GM19397 (cell line): Measurements from ENCODE around the gene CD300LG.
"Not testable (repeated sequence)": the region's sequence is repeated elsewhere in the genome, so short reads cannot be mapped to it uniquely, and the experiment has no call there.

Experiments used
- ATAC-seq: cut with Tn5 transposase; IDR thresholded peaks from one replicate; pipeline ENCODE4 v1.9.1; 2021; ENCODE audit warnings: mild to moderate bottlenecking, moderate library complexity; ENCODE audit not compliant: unreplicated experiment

CD300LG gene, protein sequence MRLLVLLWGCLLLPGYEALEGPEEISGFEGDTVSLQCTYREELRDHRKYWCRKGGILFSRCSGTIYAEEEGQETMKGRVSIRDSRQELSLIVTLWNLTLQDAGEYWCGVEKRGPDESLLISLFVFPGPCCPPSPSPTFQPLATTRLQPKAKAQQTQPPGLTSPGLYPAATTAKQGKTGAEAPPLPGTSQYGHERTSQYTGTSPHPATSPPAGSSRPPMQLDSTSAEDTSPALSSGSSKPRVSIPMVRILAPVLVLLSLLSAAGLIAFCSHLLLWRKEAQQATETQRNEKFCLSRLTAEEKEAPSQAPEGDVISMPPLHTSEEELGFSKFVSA

GRCh38 chr17:43846963-43847371, at the start of gene CD300LG:
Gene CD300LG, plus strand, starts transcription at chr17:43847176. Its CDS starts 41 bp downstream, at chr17:43847217.
- ATAC-seq, result no peak

GRCh38 chr17:43798024-43798423, 49.0 kb upstream of the CD300LG start:
- ATAC-seq, result not testable (repeated sequence)

GRCh38 chr17:43799047-43799446, 47.9 kb upstream of the CD300LG start:
- no peak for ATAC-seq

- no peak for ATAC-seq
Observed at GRCh38 chr17:43800736-43801135, 46.2 kb upstream of the CD300LG start.

DNA sequence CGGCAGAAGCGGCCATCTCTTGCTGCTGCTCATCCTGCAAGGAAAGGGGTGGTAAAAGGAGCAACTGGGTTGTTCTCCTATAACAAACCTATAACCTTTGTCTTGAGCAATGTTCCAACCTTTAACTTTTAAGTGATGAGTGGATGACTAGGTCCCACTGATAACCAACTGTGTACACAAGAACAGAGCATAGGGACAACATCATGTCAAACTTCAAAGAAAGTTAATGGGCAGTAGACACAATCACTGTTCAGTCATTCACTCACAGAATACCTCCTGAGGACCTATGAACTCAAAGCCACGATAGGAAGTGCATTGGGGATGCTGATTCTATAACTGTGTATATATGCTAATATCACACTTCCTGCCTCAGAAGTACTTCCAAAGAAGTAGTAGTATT, 45.1 kb upstream of the CD300LG start:
- ATAC-seq, result no peak

- no peak for ATAC-seq
Observed at GRCh38 chr17:43803758-43804157, 43.2 kb upstream of the CD300LG start.

DNA sequence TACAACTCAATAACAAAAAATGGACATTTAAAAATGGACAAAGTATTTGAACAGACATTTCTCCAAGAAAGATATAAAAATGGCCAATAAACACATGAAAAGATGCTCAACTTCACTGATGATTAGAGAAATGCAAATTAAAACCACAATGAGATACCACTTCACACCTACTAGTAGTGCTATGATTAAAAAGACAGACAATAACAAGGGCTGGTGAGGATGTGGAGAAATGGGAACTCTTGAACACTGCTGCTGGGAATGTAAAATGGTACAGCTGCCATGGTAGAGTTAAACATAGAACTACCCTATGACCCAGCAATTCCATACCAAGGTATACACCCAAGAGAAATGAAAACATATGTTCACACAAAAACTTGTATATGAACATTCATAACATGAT, 41.9 kb upstream of the CD300LG start:
- ATAC-seq, result no peak

- ATAC-seq, result no peak
Observed at GRCh38 chr17:43808076-43808475, 38.9 kb upstream of the CD300LG start.

DNA sequence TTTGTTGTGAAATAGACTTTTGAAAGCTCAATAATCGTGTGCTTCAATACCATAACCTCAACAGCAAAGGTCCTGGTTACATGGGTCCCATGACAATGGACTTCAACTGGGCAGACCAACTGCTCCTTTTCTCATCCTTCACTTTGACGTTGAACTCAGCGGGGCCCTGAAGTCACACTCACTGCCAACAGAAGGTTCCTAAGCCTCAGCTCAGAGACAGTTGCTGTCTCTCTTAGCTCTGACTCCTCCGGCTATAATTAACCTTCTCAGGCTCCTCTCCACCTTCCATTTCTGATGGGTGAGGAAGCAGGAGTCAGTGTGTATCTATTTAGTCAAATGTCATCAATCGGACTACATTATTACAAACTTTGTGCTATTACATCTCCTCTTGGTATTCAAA, 37.9 kb upstream of the CD300LG start:
- no peak for ATAC-seq

DNA sequence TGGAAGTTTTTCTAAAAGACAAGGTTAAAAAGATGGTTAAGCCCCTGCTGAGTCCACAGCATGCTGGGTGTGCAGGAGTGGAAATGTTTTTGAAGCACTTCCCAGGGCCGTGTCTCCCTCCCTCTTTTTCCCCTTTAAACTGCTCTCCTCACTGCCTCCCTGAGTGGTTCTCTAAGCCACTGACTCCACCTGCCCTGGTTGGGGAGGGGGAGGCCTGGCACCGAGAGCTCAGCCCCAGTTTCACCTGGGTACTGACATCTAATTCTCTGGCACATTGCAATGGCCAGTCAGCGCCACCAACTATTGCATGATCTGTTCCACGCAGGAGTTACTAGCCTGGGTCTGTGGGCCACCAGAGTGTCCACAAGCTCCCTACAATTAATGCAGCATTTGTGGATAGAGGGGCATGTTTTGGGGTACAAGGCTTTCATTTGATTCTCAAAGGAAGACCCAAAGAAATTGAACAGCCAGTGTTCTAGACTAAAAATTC, 36.7 kb upstream of the CD300LG start:
- ATAC-seq, result no peak

DNA sequence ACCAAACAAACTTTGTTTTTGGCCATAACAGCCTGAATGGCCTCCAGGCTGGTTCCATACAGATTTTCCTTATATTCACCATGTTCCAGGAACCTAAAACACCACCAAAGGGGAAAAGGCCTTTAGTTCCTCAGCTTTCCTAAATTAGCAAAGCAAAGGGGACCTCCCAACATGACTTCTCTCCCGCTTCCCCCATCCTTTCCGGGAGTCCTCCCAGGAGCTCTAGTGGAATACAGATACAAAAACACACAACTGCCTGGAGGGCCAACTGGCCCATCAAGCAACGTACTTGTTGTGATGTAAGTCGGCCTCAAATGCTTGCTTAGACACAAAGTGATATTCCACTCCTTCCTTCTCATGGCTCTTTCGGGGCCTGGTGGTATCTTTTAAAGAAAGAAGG, 36.2 kb upstream of the CD300LG start:
- no peak for ATAC-seq

DNA sequence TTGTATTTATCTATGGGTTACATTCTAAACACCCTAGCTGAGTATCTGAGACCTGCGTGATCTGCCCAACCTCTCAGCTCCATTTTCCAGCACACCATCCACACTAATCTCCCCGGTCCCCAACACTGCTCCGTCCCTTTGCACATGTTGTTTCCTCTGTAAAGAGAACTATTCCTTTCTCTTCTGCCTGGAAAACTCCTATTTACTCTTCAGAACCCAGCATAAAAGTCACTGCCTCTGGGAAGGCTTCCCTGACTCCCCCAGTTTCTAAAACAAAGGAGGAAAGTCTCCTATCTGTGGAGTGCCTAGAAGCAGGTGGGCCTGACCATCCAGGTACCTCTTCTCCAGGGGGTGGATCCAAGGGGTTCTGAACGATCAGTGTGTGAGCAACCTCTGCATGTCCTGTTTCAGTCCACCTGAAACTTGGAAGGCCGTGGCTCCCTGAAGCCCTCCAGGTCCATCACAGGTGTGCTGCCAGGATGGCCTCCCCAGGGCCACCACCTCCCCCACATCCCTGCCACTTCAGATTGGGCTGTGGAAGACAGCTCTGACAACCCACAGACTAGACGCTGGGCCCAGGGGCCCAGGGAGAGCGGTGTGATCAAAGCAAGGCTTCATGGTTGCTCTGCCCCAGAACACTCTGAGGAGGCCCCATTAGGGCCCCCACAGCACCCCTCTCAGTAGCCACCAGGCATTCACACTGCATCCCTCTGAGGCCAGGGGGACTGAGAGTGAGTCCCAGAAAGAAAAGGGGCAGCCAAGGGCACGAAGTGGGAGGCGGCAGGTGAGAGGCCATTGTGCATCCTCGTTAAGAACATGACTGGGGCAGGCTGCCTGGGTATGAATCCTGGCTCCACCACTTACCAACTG, 34.3 kb upstream of the CD300LG start:
- no peak for ATAC-seq

DNA sequence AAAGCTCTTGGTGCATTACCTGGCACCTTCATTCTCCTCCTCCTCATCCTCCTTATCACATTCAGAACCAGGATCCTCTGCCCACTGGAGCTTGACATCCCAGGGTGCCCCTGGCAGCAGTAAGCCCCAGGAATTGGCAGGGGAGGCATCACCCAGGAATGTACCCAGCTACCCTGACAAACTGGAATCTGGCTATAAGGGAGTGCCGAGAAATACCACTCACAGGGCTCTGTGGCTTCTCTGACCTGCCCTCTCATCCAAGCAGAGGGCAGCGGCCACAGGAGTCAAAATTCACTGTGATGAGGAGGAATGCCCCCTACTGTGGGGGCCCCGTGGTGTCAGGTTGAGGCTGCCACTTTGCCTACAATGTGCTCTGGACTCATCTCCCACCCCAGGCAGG, 33.6 kb upstream of the CD300LG start:
- no peak for ATAC-seq

- ATAC-seq, result no peak
Observed at GRCh38 chr17:43814026-43814425, 33.0 kb upstream of the CD300LG start.

GRCh38 chr17:43814714-43815113, 32.3 kb upstream of the CD300LG start:
- ATAC-seq, result no peak

GRCh38 chr17:43816336-43817320, 30.3 kb upstream of the CD300LG start:
- ATAC-seq, result no peak

GRCh38 chr17:43817826-43818225, 29.1 kb upstream of the CD300LG start:
- no peak for ATAC-seq

DNA sequence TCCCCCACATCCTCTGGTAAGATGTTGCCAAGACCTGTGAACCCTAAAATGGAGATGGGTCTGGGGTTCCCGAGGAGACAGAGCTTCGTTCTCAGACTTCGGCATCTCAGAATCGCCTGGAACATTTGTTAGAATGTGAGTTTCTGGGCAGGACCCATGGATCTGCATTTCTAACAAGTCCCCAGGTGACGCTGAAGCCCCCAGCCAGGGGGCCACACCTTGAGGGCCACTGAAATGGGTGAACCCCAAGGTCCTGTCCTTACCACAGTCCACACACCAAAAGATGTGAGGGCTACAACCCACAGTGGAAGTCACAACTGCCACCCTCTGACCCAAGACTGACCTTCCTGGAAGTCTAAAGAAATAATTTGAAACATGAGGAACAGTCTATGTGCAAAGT, 28.0 kb upstream of the CD300LG start:
- ATAC-seq, result no peak

DNA sequence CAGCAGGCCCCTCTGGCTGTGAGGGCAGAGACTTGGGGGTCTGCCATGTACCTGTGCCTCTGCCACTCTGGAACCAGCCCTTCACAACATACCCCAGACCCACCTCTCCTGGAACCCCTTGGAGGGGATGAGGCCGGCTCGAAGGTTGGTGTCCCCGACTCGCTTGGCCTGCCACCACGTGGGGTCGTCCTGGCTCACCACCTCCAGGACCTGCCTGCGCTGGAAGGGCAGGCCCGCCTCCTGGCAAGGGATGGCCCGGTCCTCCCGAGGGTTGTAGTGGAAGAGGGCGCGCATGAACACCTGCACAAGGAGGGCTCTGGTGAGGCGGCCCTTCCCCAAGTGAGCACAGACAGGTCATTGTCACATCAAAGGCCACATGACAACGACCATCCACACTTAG, 26.2 kb upstream of the CD300LG start:
- no peak for ATAC-seq

GRCh38 chr17:43822570-43823190, 24.3 kb upstream of the CD300LG start:
- no peak for ATAC-seq
